Neural cell (in vitro differentiated cells): ENCODE data around the gene PLXNC1.

Experiments
- CTCF ChIP-seq: fragments of 450-650 bp; IDR thresholded peaks from 2 replicates; pipeline ENCODE4 v1.5.1; 2014; ENCODE audit warnings: antibody characterized with exemption, mild to moderate bottlenecking, moderate library complexity; ENCODE audit not compliant: poor library complexity, severe bottlenecking
- EP300 ChIP-seq: fragments of 450-650 bp; conservative IDR thresholded peaks from 2 replicates; pipeline ENCODE4 v1.6.1; 2014; ENCODE audit warnings: antibody characterized with exemption, mild to moderate bottlenecking, moderate library complexity; ENCODE audit not compliant: poor library complexity, severe bottlenecking
- EZH2 ChIP-seq: fragments of 200-600, 300-800 bp; shearing (Covaris generic), sonication (generic); IDR thresholded peaks from 2 replicates; pipeline ENCODE4 v1.6.1; 2014; ENCODE audit warnings: antibody characterized with exemption, low read length, borderline replicate concordance, mild to moderate bottlenecking; ENCODE audit not compliant: insufficient read depth, poor library complexity, severe bottlenecking
- POLR2AphosphoS5 ChIP-seq: IDR thresholded peaks from 2 replicates; pipeline ENCODE4 v1.6.1; 2012
- RAD21 ChIP-seq: fragments of 450-650 bp; conservative IDR thresholded peaks from 2 replicates; pipeline ENCODE4 v1.6.1; 2014; ENCODE audit warnings: antibody characterized with exemption, mild to moderate bottlenecking, moderate library complexity
- REST ChIP-seq: IDR thresholded peaks from 2 replicates; pipeline ENCODE4 v1.6.1; 2012; ENCODE audit warnings: borderline replicate concordance
- TAF1 ChIP-seq: IDR thresholded peaks from 2 replicates; pipeline ENCODE4 v1.6.1; 2012; ENCODE audit warnings: low read depth

- TF ChIP-seq TAF1 (no peak), RAD21 (no peak), EZH2 (no peak), CTCF (no peak), EP300 (no peak), POLR2AphosphoS5 (no peak), REST (no peak)
Observed at GRCh38 chr12:94211021-94211420, 62.6 kb downstream of the PLXNC1 start.
